T-helper 1 cell treated with Interleukin-12 subunit alpha and Interleukin-12 subunit beta and Interleukin-4 antibody, amounts not matched to agents 30 μg/mL and 1 μg/mL, for 36 hours (primary cell): ENCODE data around the gene SMLR1.
"Not testable (repeated sequence)": the region's sequence is repeated elsewhere in the genome, so short reads cannot be mapped to it uniquely, and the experiment has no call there.

Experiments used
- H3K27ac Mint-ChIP-seq: one replicate; pipeline ENCODE4 v1.8.0; 2021; ENCODE audit warnings: mild to moderate bottlenecking, mixed read lengths
- H3K27me3 Mint-ChIP-seq: one replicate; pipeline ENCODE4 v1.8.0; 2021; ENCODE audit warnings: low read depth, mixed read lengths
- H3K36me3 Mint-ChIP-seq: one replicate; pipeline ENCODE4 v1.8.0; 2021; ENCODE audit warnings: low read depth, mixed read lengths
- H3K4me1 Mint-ChIP-seq: one replicate; pipeline ENCODE4 v1.8.0; 2021; ENCODE audit warnings: low read depth, mixed read lengths
- H3K4me3 Mint-ChIP-seq: one replicate; pipeline ENCODE4 v1.8.0; 2021; ENCODE audit warnings: mild to moderate bottlenecking, moderate library complexity, mixed read lengths
- H3K9me3 Mint-ChIP-seq: one replicate; pipeline ENCODE4 v1.8.0; 2021; ENCODE audit warnings: mixed read lengths

The SMLR1 gene

DNA sequence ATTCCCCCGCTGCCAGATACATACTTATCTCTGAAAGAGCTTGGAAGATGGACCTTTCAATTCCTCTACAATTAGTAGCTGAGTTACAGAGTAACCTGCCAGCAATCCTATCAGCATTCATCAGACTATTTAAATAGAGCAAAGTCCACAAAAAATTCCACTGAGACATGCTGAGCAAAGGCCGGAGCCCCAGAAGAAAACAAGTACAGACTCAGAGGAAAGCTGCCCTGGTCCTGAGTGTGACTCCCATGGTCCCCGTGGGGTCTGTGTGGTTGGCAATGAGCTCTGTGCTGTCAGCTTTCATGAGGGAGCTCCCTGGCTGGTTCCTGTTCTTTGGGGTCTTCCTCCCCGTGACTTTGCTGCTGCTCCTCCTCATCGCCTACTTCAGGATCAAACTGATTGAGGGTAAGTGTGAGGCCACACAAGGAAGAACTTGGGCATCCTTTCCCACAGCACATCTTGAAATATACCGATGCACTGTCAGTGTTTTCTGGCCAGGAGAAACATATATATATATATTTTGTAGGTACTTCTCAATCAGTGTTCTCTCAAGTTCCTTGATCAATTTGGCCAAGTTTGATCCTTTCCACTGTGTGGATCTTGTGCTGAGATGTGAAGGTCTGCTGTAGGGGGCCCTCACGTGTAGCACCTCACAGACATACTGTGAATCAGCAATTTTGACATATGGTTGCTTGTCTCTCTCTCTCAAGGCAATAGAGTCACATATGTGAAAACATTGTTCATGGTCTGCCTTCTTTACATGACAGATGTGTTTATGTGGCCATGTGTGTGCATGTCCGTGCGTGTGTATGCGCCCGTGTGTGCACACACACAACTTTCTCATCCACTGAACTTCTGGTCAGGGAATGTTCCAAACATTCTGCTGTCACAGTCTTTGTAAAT, at the start of gene SMLR1:
Gene SMLR1 (plus strand): TSS at position 160 of the 903 bp plus-strand sequence. CDS start 8 bp downstream, at position 168.
- no peaks in the 10 kb centered on the region for H3K36me3 Mint-ChIP-seq
- no peak within 1 kb of the TSS for H3K4me3 Mint-ChIP-seq
- no peaks in the 10 kb centered on the region for H3K27me3 Mint-ChIP-seq
- no peaks in the 10 kb centered on the region for H3K9me3 Mint-ChIP-seq
- H3K27ac Mint-ChIP-seq: no peak within 1 kb of the TSS
- peaks cover 2% of the 10 kb centered on the region for H3K4me1 Mint-ChIP-seq

DNA sequence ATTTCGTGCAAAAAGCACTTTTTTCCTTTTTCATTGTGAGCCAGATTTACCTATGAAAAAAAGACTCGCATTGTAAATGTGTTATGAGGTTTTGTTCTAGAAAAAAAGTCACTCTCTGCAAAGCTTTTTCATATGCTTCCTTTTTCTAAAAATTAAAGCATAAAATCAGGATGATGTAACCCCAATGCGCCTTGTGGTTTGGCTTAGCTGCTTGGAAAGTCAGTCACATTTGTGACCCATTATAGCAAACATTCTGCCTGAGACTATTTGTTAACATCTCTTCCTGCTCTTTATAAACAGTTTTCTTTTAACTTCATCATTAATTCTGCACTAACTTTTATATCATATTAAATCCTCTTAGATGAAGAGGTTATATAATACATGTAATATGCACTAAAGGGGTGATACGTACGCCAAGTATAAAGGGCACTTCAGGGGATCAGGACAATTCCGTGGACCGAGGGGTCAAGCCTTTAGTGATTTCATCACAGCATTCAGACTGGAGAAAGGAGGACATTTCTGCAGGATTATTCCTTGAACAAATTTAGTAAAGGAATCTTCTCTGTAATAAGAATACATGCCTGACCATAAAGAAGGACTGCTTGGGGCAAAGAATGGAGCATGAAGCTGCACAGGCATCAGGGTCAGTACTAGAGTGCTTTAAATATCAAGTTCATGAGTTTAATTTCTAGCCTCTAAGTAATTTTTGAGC, 48.1 kb upstream of the SMLR1 start:
- no peaks in the 10 kb centered on the region for H3K27me3 Mint-ChIP-seq
- peaks cover 3% of the 10 kb centered on the region for H3K36me3 Mint-ChIP-seq
- H3K4me1 Mint-ChIP-seq: peaks cover 24% of the 10 kb centered on the region
- H3K27ac Mint-ChIP-seq: no peak overlapping the region
- H3K9me3 Mint-ChIP-seq: peaks cover 18% of the 10 kb centered on the region
- no peak overlapping the region for H3K4me3 Mint-ChIP-seq

DNA sequence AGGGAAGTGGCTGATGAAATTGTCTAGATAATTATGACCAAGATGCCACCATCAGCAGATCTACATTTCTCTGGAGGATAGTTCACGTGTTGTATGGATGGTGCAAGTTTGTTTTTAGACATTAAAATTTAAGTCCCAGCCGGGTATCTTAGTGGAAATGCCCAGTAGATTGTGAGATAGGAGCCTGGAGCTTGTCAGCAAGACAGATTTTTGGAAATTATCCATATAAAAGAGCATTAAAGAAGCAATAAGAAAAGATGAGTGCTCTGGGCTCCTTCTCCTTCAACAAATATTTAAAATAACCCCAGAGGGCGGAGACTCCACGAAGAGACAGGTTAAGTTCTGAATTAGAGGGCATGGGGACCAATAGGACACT, 47.6 kb upstream of the SMLR1 start:
- H3K4me1 Mint-ChIP-seq: peaks cover 24% of the 10 kb centered on the region
- no peak overlapping the region for H3K27ac Mint-ChIP-seq
- H3K27me3 Mint-ChIP-seq: no peaks in the 10 kb centered on the region
- H3K36me3 Mint-ChIP-seq: peaks cover 3% of the 10 kb centered on the region
- no peak overlapping the region for H3K4me3 Mint-ChIP-seq
- peaks cover 18% of the 10 kb centered on the region for H3K9me3 Mint-ChIP-seq

DNA sequence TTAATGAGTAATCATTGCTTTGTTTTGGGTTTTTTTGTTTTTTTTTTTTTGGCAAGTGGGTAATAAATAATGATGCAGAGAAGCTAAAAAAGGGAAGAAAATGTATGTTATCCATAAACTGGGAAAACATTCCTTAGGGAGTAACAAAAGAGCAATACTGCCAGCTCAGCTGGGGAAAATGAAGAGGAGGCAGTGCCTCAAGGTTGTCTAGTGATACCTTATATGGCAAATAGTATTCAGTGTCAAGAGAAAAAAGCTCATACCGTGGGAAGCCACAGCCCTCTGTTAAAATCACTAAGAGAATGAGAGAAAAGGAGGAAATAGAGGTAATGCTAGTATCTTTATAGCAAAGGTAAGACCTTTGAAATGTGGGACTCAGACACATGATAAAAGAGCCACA, 47.1 kb upstream of the SMLR1 start:
- H3K27ac Mint-ChIP-seq: no peak overlapping the region
- H3K27me3 Mint-ChIP-seq: no peaks in the 10 kb centered on the region
- no peak overlapping the region for H3K4me3 Mint-ChIP-seq
- H3K36me3 Mint-ChIP-seq: peaks cover 3% of the 10 kb centered on the region
- H3K4me1 Mint-ChIP-seq: peaks cover 24% of the 10 kb centered on the region
- H3K9me3 Mint-ChIP-seq: peaks cover 18% of the 10 kb centered on the region

DNA sequence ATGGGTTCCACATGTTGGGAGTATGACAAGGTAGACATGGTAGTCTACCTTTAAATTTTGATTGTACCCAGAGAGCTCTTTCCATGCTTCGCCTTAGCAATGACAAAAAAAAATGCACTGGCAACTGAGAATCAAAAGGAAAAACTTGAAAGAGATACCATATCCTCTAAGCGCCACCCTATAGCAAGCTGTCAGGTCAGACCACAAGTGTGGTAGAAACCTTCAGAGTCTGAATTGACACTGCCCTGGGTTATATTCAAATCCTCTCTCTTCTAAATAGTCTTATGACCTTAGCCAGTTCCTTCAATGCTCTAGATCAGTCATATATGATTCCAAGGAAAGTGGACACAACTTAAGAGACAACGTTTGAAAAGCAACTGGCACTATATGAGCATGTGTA, 45.6 kb upstream of the SMLR1 start:
- Mint-ChIP-seq H3K4me1 (peaks cover 19% of the 10 kb centered on the region), H3K27ac (no peak overlapping the region), H3K36me3 (peaks cover 3% of the 10 kb centered on the region), H3K4me3 (no peak overlapping the region), H3K9me3 (peaks cover 18% of the 10 kb centered on the region), H3K27me3 (no peaks in the 10 kb centered on the region)

DNA sequence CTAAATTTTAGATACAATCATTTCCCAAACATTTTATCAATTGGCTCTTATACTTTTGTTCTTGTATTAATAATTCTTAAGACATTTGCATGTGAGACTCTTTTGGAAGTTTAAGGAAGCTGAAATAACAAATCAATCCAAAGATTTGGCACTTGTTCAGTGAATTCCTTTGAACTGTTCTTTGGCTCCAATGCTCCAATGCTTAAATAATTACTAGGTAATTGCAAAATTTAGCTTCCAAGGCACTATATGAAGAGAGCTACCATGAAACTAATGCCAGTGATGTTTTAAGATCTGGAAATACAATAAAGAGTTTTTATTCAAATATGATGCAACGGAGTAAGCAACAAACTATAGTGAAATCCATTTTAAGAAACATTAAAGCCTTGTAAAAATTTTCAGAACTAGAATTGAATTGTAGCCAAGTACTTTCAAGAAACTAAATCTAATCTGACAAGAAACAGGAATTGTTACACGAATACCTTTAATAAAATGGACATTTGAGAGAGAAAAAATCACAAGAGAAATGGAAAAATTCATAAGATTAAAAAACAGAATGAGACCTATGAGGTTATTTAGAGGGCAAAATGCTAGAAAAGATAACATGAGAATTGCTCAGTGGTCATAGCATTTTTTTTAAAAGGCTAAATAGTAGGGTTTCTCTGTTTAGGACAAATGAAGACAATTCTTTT, 43.6 kb upstream of the SMLR1 start:
- H3K36me3 Mint-ChIP-seq: peaks cover 3% of the 10 kb centered on the region
- H3K27ac Mint-ChIP-seq: no peak overlapping the region

DNA sequence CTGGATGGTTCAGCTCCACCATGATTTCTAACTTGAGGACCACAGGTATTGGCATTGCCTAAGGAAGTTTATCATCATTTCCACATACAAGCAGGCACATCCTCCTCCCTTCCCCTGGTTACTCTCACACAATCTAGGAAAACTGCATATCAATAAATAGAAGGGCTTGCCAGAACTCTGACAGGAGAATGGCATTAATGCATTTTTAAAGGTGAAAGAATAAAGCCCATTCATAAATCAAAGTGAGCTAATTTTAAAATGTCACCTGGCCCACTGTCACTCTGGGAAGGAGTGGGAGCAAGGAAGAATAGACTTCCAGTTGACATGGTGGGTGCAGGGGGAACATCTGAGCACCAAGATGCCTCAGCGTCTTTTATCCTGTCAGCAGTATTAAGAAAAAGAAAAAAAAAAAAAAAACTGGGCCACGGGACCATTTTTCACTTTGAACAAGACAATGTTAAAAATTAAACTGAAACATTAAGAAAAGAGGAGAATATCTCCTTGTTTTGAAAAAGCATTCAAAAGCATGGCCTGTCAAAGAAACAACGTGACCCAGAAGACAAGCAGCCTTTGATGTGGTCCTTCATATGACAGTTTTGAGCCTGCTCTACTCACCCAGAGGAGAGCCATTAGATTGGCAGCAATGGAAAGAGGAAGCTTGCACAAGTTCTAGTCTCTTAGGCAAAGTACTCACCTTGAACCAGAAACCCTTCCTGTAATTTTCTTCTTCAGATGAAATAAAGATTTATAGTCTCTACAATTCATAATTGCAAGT, 39.3 kb upstream of the SMLR1 start:
- no peaks in the 10 kb centered on the region for H3K4me1 Mint-ChIP-seq
- H3K36me3 Mint-ChIP-seq: no peaks in the 10 kb centered on the region
- H3K9me3 Mint-ChIP-seq: no peaks in the 10 kb centered on the region
- H3K27ac Mint-ChIP-seq: no peak overlapping the region
- peaks cover 3% of the 10 kb centered on the region for H3K27me3 Mint-ChIP-seq
- no peak overlapping the region for H3K4me3 Mint-ChIP-seq

More for the DNA sequence above, 43.6 kb upstream of the SMLR1 start:
- peaks cover 3% of the 10 kb centered on the region for H3K27me3 Mint-ChIP-seq
- peaks cover 18% of the 10 kb centered on the region for H3K9me3 Mint-ChIP-seq
- H3K4me1 Mint-ChIP-seq: peaks cover 15% of the 10 kb centered on the region
- no peak overlapping the region for H3K4me3 Mint-ChIP-seq

DNA sequence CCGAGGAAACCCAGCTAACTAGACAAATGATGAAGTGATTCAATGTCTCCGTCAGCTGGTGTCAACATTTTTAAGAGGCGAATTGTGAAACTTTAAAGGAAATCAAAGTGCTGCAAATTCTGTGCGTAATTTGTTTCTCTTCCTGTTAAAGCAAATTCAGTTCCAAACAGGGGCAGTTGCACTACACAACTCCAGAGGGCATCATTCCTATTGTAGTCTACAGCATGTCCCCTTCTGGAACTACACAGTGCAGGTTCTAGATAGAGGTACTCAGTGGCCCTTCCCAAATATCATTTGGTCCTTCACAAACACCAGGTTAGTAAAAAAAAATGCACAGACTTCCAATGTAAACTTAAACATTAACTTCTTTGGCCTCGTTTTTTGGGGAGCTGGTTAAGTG, 38.3 kb upstream of the SMLR1 start:
- H3K4me3 Mint-ChIP-seq: no peak overlapping the region
- no peaks in the 10 kb centered on the region for H3K9me3 Mint-ChIP-seq
- H3K4me1 Mint-ChIP-seq: no peaks in the 10 kb centered on the region
- H3K36me3 Mint-ChIP-seq: no peaks in the 10 kb centered on the region
- H3K27me3 Mint-ChIP-seq: peaks cover 3% of the 10 kb centered on the region
- H3K27ac Mint-ChIP-seq: no peak overlapping the region

DNA sequence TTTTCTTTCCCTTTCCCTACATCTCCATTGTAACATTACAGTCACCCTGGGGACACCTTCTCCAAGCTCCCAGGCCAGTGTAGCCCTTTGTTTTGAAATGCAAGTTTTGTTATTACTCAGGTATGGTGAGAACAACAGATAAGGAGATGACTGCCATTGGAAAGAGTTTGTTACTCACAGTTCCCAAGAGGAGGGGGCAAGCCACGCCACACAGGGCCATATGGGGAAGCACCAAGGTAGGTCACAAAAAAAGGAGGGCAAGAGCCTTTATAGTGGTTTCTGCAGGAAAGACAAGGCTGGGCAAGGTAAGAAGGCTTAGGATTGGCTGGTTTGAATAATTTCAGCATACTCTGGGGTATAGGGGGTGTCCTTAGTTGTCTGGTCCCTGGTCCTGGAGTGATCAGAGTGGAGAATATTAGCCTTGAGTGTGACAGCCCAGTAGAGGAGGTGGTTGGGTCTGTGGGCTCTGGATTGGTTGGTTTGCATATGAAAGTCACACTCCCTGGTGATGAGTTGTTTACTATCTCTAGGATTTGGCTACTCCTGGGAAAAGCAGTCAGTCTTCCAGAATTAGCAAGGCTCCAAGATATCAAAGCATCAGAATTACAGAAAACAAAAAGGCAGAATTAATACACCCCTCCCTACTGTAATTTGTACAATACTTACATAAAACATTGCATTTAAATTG, 33.1 kb upstream of the SMLR1 start:
- H3K27me3 Mint-ChIP-seq: no peaks in the 10 kb centered on the region
- no peak overlapping the region for H3K4me3 Mint-ChIP-seq
- H3K9me3 Mint-ChIP-seq: no peaks in the 10 kb centered on the region
- no peak overlapping the region for H3K27ac Mint-ChIP-seq
- no peaks in the 10 kb centered on the region for H3K36me3 Mint-ChIP-seq
- no peaks in the 10 kb centered on the region for H3K4me1 Mint-ChIP-seq

DNA sequence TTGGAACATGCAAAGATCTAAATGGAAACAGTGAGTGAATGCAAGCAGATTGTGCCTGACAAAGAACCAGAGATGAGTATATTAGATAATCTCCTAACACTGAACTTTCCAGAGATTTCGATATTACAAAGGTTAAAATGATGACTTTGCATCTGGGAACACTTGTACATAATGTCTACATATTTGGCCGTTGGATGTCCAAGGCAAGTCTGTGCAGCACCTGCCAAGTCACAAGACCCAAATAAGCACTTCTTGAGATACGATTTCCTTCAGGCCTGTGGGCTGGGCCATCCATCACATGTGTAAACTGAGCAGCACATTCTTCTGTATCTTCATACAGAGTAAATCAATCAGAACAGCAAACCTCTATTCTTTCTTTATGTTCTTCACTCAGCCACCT, 32.5 kb upstream of the SMLR1 start:
- H3K27ac Mint-ChIP-seq: no peak overlapping the region
- H3K27me3 Mint-ChIP-seq: no peaks in the 10 kb centered on the region
- no peaks in the 10 kb centered on the region for H3K36me3 Mint-ChIP-seq
- H3K9me3 Mint-ChIP-seq: no peaks in the 10 kb centered on the region
- H3K4me1 Mint-ChIP-seq: no peaks in the 10 kb centered on the region
- no peak overlapping the region for H3K4me3 Mint-ChIP-seq

DNA sequence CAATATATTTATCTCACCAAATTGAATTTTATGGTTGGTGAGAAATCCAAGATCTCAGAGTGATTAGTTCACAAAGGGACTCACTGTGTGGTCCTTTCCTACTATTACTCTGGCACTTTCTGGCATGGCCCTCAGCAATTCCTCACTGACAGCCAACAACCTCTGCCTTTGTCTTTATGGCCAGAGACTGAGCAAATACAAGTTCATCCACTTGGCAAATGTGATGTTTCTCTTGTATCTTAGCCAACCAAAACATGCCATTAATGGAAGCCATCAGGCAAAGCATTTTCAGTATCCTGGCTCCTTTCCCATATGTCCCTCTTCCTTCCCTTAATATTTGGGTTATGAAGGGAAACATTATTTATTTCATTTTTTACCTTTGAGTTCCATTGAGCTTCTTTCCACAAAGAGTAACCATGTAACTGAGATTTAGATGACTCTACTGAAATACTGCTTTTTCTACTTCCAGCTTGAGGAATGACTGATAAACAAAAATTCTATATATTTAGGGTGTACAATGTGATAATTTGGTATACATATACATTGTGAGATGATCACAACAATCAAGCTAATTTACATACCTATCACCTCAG, 30.8 kb upstream of the SMLR1 start:
- Mint-ChIP-seq H3K27me3 (no peaks in the 10 kb centered on the region), H3K9me3 (no peaks in the 10 kb centered on the region), H3K27ac (no peak overlapping the region), H3K4me1 (no peaks in the 10 kb centered on the region), H3K4me3 (no peak overlapping the region), H3K36me3 (no peaks in the 10 kb centered on the region)

DNA sequence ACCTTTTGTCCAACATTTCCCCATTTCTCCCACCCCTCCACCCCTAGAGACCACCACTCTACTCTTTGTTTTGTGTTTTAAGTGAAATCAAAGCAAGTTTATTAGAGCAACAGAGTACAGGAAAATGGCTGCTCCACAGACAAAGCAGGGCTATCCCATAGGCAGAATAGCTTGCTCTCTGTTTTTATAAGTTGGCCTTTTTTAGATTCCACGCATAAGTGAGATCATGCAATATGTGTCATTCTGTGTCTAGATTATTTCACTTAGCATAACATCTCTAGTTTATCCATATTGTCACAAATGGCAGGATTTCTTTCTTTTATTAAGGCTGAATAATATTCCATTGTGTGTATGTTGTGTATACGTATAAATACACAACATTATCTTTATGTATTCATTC, 30.1 kb upstream of the SMLR1 start:
- H3K27me3 Mint-ChIP-seq: no peaks in the 10 kb centered on the region
- no peaks in the 10 kb centered on the region for H3K36me3 Mint-ChIP-seq
- no peaks in the 10 kb centered on the region for H3K4me1 Mint-ChIP-seq
- no peak overlapping the region for H3K4me3 Mint-ChIP-seq
- no peaks in the 10 kb centered on the region for H3K9me3 Mint-ChIP-seq
- no peak overlapping the region for H3K27ac Mint-ChIP-seq

DNA sequence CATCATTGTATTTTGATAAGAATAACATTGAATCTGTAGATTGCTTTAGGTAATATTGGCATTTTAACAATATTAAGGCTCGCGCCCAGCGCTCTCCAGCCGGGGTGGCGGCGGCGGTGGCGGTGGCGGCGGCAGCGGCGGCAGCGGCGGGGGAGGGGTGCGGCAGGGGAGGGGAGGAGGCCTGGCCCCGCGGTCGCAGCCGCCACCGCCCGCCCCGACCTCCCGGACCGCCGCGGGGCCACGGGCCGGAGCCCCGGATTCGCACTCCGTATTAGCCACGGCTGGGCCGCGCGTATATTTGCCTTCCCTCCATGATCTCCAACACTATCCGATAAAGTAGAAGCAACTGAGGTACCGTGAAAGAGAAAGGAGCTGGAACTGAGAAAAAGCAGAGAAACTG, 25.8 kb upstream of the SMLR1 start:
- H3K27me3 Mint-ChIP-seq, H3K27ac Mint-ChIP-seq, H3K36me3 Mint-ChIP-seq: not testable (repeated sequence)

More for the DNA sequence above, 25.8 kb upstream of the SMLR1 start:
- H3K4me1 Mint-ChIP-seq, H3K9me3 Mint-ChIP-seq, H3K4me3 Mint-ChIP-seq: not testable (repeated sequence)
